GM18858 (cell line): ENCODE results near the gene ZNF615.
"Not testable (repeated sequence)": the region's sequence is repeated elsewhere in the genome, so short reads cannot be mapped to it uniquely, and the experiment has no call there.

Experiments used
- ATAC-seq: cut with Tn5 transposase; IDR thresholded peaks from one replicate; pipeline ENCODE4 v1.9.1; 2021; ENCODE audit not compliant: unreplicated experiment

Gene ZNF615

DNA sequence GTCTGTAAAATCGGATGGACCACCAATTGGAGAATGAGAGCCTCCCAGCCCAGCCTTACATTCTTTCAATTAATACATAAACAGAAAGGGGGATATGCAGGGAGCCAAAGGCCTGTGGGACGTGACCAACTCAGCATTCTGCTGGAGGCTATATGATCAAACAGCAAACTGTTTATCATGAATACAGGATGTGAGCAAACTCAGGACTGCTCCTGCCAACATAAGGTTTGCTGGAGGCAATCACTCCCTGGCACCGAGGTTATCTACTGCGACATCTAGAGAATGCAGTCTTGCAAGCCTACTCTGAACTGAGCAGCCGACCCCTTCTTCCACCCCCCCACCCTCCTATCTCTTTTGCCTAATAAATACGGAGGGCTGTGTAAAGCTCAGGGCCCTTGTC lies 27.1 kb downstream of the ZNF615 start:
- not testable (repeated sequence) for ATAC-seq

DNA sequence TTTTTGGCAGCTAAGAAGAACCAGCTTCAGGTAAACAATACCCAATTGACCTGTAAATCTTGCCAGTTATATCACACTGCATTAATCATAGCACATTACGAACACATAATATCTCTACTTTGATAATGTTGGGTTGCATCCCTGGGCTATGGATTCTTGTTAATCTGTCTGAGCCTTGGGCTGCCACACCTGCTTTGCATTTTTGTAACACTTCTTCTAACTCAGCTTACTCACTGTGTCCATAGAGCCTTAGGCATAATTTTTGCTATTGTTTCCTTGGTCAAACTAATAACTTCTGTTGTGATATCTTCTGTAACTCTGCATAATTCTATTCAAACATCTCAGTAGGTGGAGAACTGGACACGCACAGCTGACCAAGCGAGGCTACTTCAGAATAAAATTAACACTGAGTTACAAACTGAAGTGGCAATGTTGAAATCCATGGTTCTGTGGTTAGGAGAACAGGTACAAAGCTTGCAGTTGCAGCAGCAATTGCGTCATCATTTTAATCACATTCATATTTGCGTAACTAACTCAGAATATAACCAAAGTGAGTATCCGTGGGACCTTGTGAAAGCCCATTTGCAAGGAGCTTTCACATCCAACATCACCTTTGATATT lies 27.8 kb downstream of the ZNF615 start:
- ATAC-seq = no peak

DNA sequence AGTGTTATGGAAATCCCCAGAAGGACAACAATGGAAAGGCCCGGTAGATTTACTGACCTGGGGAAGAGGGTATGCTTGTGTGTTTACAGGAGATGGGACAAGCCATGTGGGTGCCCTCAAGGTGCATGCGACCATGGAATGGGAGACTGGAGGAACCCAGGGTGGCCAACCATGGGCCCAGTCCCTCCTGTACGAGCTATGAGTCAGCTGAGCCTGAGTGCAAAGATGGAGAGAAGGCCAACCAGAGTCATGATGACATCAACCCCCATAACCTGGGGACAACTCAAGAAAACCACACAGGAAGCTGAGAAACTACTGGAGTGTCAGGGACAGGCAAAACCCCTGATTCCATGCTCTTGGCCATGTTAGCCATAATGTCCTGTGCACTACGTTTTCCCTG lies 29.1 kb downstream of the ZNF615 start:
- no peak for ATAC-seq

DNA sequence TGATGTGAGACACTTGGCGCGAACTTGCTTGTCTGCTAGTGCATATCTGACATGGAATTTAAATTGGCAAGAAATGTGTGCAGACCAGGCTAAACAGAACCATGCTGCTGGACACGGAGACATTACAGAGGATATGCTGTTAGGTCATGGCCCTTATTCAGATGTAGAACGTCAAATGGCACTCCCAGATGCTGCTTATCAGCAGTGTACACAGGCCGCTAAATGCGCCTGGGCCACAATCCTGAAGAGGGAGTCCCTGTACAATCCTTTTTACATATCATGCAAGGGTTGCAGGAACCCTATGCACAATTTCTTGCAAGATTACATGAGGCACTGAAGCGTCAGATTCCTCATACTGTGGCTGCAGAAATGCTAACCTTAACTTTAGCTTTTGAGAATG lies 30.7 kb downstream of the ZNF615 start:
- no peak for ATAC-seq

DNA sequence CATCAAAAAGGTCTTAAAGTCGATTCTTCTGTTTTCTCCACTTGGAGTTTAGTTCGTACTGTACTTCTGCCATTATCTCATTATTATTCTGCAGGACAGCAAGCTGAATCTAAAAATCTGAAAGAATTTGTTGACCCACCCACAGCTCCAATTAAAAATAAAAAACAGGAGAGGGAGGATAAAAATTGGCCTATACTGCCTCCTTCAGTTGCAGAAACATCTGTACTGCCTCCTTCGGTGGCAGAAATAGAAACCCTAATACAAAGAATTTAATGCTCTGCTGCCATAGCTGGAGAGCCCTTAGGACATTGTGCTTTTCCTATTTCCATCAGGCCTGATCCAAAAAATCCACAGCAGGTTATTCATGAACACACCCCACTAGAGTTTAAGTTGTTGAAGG lies 31.2 kb downstream of the ZNF615 start:
- no peak for ATAC-seq

DNA sequence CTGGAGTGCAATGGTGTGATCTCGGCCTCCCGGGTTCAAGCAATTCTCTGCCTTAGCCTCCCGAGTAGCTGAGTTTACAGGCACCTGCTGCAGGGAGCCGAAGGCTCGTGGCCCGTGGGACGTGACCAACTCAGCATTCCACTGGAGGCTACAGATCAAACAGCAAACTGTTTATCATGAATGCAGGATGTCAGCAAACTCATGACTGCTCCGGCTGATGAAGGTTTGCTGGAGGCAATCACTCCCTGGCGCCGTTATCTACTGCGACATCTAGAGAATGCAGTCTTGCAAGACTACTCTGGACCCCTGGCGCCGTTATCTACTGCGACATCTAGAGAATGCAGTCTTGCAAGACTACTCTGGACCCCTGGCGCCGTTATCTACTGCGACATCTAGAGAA lies 32.2 kb downstream of the ZNF615 start:
- not testable (repeated sequence) for ATAC-seq

DNA sequence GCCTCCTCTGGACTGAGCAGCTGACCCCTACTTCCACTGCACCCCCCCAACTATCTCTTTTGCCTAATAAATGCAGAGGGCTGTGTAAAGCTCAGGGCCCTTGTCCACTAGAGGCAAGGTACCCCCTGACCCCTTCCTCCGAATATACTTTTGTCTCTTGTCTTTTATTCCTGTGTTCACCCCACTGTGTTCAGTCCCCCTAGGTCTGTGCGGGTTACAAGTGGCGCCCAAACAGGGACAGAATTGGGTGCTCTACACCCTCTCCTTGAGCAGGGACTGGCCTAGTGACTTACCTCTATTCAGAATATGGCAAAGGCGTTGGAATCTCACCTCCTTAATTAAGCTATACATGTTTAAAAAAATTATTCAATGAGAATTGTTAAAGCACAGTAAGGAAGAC lies 36.4 kb downstream of the ZNF615 start:
- ATAC-seq = no peak

DNA sequence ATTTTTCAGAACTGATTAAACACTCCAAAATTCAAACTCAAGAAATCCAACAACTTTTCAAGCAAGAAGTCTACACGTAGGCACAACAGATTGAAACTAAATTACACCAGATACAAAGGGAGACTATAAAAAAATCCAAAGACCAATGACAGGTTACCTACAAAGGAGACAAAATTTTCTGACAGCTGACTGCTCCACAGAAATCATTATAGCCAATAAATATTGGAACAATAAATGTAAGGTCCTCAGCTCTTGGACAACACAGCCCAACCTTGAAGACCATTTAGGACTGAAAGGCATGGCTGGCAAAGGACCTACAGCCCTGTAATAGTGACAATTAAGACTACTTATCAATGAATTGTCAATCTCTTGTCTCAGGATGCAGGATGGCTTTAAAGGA lies 37.3 kb downstream of the ZNF615 start:
- no peak for ATAC-seq

DNA sequence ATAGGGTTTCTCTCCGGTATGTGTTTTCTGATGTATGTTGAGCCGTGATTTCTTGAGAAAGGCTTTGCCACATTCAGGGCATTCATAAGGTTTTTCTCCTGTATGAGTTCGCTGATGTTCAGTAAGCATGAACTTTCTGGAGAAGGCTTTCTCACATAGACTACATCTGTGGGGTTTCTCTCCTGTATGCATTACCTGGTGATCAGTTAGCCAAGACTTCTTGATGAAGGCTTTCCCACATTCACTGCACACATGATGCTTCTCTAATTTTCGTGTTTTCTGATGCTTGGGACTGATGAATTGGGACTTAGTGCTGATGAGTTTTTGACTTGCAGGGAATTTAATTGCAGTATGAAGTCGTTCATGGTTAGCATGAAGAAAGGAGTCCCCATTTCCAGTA lies 42.4 kb downstream of the ZNF615 start:
- ATAC-seq = no peak

DNA sequence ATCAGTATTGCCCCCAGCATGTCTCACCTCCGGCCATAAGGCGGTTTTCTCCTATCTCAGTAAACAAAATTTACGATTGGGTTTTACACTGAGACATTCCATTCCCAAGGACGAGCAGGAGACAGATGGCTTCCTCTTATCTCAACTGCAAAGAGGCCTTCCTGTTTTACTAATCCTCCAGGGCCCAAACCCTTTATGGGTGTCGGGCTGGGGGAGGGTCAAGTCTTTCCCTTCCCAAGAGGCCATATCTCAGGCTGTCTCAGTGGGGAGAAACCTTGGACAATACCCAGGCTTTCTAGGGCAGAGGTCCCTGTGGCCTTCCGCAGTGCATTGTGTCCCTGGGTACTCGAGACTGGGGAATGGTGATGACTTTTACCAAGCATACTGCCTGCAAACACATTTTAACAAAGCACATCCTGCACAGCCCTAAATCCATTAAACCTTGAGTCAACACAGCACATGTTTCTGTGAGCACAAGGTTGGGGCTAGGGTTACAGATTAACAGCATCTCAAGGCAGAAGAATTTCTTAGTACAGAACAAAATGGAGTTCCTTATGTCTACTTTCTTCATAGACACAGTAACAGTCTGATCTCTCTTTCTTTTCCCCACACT lies 47.3 kb downstream of the ZNF615 start:
- not testable (repeated sequence) for ATAC-seq

DNA sequence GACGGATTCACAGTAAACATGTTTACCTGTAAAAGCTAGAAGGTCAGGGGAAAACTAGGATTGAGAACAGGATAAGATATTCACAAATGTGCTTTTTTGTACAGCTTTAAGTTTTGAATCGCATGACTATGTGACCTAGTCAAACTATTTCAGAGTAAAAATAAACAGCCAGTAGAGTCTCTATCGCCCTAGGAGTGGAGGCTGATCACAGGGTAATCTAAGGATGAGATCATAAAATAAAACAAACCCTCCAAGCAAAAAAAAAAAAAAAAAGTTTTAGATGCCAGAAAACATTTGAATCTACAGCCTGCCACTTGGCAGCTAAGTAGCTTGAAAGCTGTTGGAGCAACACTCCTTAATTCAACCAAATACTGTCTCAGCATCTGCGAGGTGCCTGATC lies 48.2 kb downstream of the ZNF615 start:
- ATAC-seq = no peak

DNA sequence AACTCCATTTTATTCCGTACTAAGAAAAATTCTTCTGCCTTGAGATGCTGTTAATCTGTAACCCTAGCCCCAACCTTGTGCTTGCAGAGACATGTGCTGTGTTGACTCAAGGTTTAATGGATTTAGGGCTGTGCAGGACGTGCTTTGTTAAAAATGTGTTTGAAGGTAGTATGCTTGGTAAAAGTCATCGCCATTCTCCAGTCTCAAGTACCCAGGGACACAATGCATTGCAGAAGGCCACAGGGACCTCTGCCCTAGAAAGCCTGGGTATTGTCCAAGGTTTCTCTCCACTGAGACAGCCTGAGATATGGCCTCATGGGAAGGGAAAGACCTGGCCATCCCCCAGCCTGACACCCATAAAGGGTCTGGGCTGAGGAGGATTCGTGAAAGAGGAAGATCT lies 50.2 kb downstream of the ZNF615 start:
- ATAC-seq = not testable (repeated sequence)

DNA sequence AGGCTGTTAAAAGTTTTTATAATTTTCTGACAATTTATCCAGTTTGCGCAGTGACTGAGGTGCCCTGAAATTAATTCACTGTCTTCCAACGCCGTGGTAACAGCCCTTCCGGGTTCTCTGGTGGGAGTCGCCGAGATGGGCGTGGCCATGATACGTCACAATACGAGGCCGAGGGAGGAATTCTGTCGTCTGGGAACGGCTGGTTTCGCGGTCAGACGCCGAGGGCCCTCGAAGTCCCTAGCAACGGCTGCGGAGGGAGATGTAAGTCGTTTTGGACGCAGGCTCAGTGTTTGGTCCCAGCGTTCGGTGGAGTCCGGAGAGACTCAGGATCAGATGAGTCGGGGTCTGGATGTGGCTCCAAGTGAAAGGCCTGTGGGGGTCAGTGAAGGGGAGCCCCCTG lies 59.0 kb downstream of the ZNF615 start:
- no peak for ATAC-seq

DNA sequence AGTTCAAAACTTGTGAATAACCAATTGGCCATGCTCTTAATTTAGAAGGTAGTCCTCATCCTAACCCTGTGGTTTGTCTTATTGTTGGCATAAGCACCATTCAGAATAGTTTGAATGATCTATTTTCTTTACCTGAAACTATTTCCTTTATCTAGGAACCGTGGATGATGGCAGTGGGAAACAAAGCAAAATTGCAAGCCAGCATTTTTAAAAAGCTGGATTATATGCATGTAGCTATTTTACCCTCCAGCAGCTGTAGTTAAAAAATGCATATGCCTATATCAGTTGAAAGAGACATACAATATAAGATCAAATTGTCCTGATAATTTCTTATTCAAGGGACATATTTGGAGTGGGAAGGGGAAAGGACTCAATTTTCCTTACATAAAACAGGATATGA lies 61.4 kb downstream of the ZNF615 start:
- no peak for ATAC-seq

DNA sequence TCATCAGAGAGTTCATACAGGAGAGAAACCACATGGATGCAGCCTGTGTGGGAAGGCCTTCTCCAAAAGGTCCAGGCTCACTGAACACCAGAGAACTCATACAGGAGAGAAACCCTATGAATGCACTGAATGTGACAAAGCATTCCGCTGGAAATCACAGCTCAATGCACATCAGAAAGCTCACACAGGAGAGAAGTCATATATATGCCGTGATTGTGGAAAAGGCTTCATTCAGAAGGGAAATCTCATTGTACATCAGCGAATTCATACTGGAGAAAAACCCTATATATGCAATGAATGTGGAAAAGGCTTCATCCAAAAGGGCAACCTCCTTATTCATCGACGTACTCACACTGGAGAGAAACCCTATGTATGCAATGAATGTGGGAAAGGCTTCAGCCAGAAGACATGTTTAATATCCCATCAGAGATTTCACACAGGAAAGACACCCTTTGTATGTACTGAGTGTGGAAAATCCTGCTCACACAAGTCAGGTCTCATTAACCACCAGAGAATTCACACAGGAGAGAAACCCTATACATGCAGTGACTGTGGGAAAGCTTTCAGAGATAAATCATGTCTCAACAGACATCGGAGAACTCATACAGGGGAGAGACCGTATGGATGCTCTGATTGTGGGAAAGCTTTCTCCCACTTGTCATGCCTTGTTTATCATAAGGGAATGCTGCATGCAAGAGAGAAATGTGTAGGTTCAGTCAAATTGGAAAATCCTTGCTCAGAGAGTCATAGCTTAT lies 63.0 kb downstream of the ZNF615 start:
- no peak for ATAC-seq
